ENCODE measurements around the gene PTBP1. TPM values are rescaled to one million over a fixed set of nuclear protein-coding genes. Genes with fewer than 3 reads are reported as not detected.

Gene PTBP1
- total and polyA plus RNA-seq, 2 of the 13 experiments (the other 11 are each of a cell fraction or from before 2014, with no cell fraction given) = 195 to 288 TPM

- TF ChIP-seq ZEB1 (IDR thresholded peaks at IDR 0.05; ENCODE audit: insufficient replicate concordance, low read depth) = no peak
- no peak for TF ChIP-seq NR0B2 (CRISPR knock-in tag; IDR thresholded peaks at IDR 0.05)
- no peak; the same call in 1 of the 2 replicates for TF ChIP-seq ETV5 (CRISPR knock-in tag; IDR thresholded peaks at IDR 0.05; ENCODE audit: borderline replicate concordance)
- no peak for TF ChIP-seq ZNF607 (CRISPR knock-in tag; IDR thresholded peaks at IDR 0.05; ENCODE audit: borderline replicate concordance)
- no peak for TF ChIP-seq CREBL2 (CRISPR knock-in tag; IDR thresholded peaks at IDR 0.05; ENCODE audit: borderline replicate concordance)
- TF ChIP-seq ZNF709 (CRISPR knock-in tag; IDR thresholded peaks at IDR 0.05) = no peak
- TF ChIP-seq GABPA (IDR thresholded peaks at IDR 0.05; ENCODE audit: low read depth, low read length) = no peak
- TF ChIP-seq GABPA (CRISPR knock-in tag; IDR thresholded peaks at IDR 0.05; ENCODE audit: low read depth) = no peak
- TF ChIP-seq MAFF (IDR thresholded peaks at IDR 0.05; ENCODE audit: low read depth, low read length) = no peak
- TF ChIP-seq ZFP91 (CRISPR knock-in tag; IDR thresholded peaks at IDR 0.05; ENCODE audit: borderline replicate concordance) = no peak
- no peak for TF ChIP-seq JUNB (CRISPR knock-in tag; IDR thresholded peaks at IDR 0.05; ENCODE audit: borderline replicate concordance)
- no peak for TF ChIP-seq HINFP (CRISPR knock-in tag; IDR thresholded peaks at IDR 0.05; ENCODE audit: low read depth)
- no peak for TF ChIP-seq TMF1 (CRISPR knock-in tag; IDR thresholded peaks at IDR 0.05; ENCODE audit: low read depth)
- TF ChIP-seq NFYC (CRISPR knock-in tag; IDR thresholded peaks at IDR 0.05) = no peak
- peak; percentile 96 for TF ChIP-seq ZFP36 (IDR thresholded peaks at IDR 0.05; ENCODE audit: borderline replicate concordance, low read depth, low read length, partially characterized antibody)
- no peak for TF ChIP-seq NFIC (IDR thresholded peaks at IDR 0.05; ENCODE audit: low read length)
- no peak for TF ChIP-seq HDAC1 (CRISPR knock-in tag; IDR thresholded peaks at IDR 0.05)
- no peak for TF ChIP-seq SAP130 (CRISPR knock-in tag; IDR thresholded peaks at IDR 0.05; ENCODE audit: low read depth)
- no peak for TF ChIP-seq RBFOX2 (IDR thresholded peaks at IDR 0.05; ENCODE audit: low read depth, low read length)
- no peak for TF ChIP-seq ZNF18 (CRISPR knock-in tag; IDR thresholded peaks at IDR 0.05; ENCODE audit: insufficient replicate concordance)
- no peak for TF ChIP-seq ZNF460 (CRISPR knock-in tag; IDR thresholded peaks at IDR 0.05; ENCODE audit: borderline replicate concordance)
- no peak for TF ChIP-seq ATF7 (IDR thresholded peaks at IDR 0.05)
- TF ChIP-seq ATF7 (CRISPR knock-in tag; IDR thresholded peaks at IDR 0.05) = no peak
- TF ChIP-seq NRL (CRISPR knock-in tag; IDR thresholded peaks at IDR 0.05; ENCODE audit: borderline replicate concordance) = no peak
- TF ChIP-seq MXD1 (CRISPR knock-in tag; IDR thresholded peaks at IDR 0.05) = no peak
These were observed 45.5 kb upstream of the PTBP1 start (continued) for GRCh38 chr19:751501-752341.
